ENCODE data around the gene CA10.

Gene CA10

GRCh38 chr17:51662204-51663056 lies 496.1 kb downstream of the CA10 start:
- DNase-seq (ENCODE audit: low spot score) = no peak
- no peak for TF ChIP-seq CTCF (IDR thresholded peaks at IDR 0.05; ENCODE audit: extremely low read depth, missing control alignments)

GRCh38 chr17:51661403-51661802 lies 497.1 kb downstream of the CA10 start:
- TF ChIP-seq CTCF (IDR thresholded peaks at IDR 0.05; ENCODE audit: extremely low read depth, missing control alignments) = no peak
- DNase-seq (ENCODE audit: low spot score) = no peak

- DNase-seq (ENCODE audit: low spot score) = no peak
- no peak for TF ChIP-seq CTCF (IDR thresholded peaks at IDR 0.05; ENCODE audit: extremely low read depth, missing control alignments)
Observed at GRCh38 chr17:51660266-51660665, 498.2 kb downstream of the CA10 start.

- DNase-seq (ENCODE audit: low spot score) = no peak
- TF ChIP-seq CTCF (IDR thresholded peaks at IDR 0.05; ENCODE audit: extremely low read depth, missing control alignments) = no peak
Observed at GRCh38 chr17:51657224-51657623, 501.3 kb downstream of the CA10 start.

- TF ChIP-seq CTCF (IDR thresholded peaks at IDR 0.05; ENCODE audit: extremely low read depth, missing control alignments) = no peak
- no peak for DNase-seq (ENCODE audit: low spot score)
Observed at GRCh38 chr17:51653878-51654277, 504.6 kb downstream of the CA10 start.

GRCh38 chr17:51652529-51652928 lies 506.0 kb downstream of the CA10 start:
- TF ChIP-seq CTCF (IDR thresholded peaks at IDR 0.05; ENCODE audit: extremely low read depth, missing control alignments) = no peak
- no peak for DNase-seq (ENCODE audit: low spot score)

- TF ChIP-seq CTCF (IDR thresholded peaks at IDR 0.05; ENCODE audit: extremely low read depth, missing control alignments) = no peak
- no peak for DNase-seq (ENCODE audit: low spot score)
Observed at GRCh38 chr17:51651513-51652298, 506.8 kb downstream of the CA10 start.
